MCF 10A (cell line): Measurements from ENCODE around the gene GPSM1. TPM values are rescaled to one million over a fixed set of nuclear protein-coding genes. Genes with fewer than 3 reads are reported as not detected.

Experiments used
- BruUV-seq: library from RNA; stranded (reverse); fragments of 400-500 nt; replicated peaks from 2 replicates; lab custom pipeline; 2021; lab: Mats Ljungman, UMichigan
- CTCF ChIA-PET: fragments of 300-600 bp; sonication (Branson Sonifier 250); formaldehyde crosslinking; extraction: SDS; loops from one replicate; lab custom pipeline; 2021; ENCODE audit warnings: antibody characterized with exemption, inconsistent platforms; lab: Yijun Ruan, JAX
- POLR2A ChIA-PET: fragments of 300-600, 350-650 bp; sonication (Branson Sonifier 250); formaldehyde crosslinking; extraction: SDS; loops from one replicate; lab custom pipeline; 2020; ENCODE audit warnings: antibody characterized with exemption, inconsistent platforms; lab: Yijun Ruan, JAX
- DNase-seq: peaks from one replicate; pipeline ENCODE4 v3.0.0-alpha.2; 2018; ENCODE audit not compliant: unreplicated experiment
- H3K27ac Mint-ChIP-seq: one replicate; pipeline ENCODE4 v1.8.0; 2022; ENCODE audit warnings: mild to moderate bottlenecking, low read depth, mixed read lengths; ENCODE audit not compliant: unreplicated experiment
- H3K27me3 Mint-ChIP-seq: one replicate; pipeline ENCODE4 v1.8.0; 2022; ENCODE audit warnings: mixed read lengths; ENCODE audit not compliant: insufficient read depth, unreplicated experiment
- H3K36me3 Mint-ChIP-seq: one replicate; pipeline ENCODE4 v1.8.0; 2022; ENCODE audit warnings: mild to moderate bottlenecking, moderate library complexity, mixed read lengths; ENCODE audit not compliant: insufficient read depth, unreplicated experiment
- H3K4me1 Mint-ChIP-seq: one replicate; pipeline ENCODE4 v1.8.0; 2022; ENCODE audit warnings: mixed read lengths; ENCODE audit not compliant: insufficient read depth, unreplicated experiment
- H3K4me3 Mint-ChIP-seq: one replicate; pipeline ENCODE4 v1.8.0; 2022; ENCODE audit warnings: mild to moderate bottlenecking, moderate library complexity, mixed read lengths; ENCODE audit not compliant: unreplicated experiment
- H3K9me3 Mint-ChIP-seq: one replicate; pipeline ENCODE4 v1.8.0; 2022; ENCODE audit warnings: mixed read lengths; ENCODE audit not compliant: unreplicated experiment
- intact Hi-C: fragments of 100-400 bp; cut with micrococcal nuclease; formaldehyde crosslinking; loops from 2 replicates; pipeline ENCODE4 v1.14.1; 2022
- total RNA-seq: library from RNA; stranded (reverse); gene quantifications from 2 replicates; pipeline ENCODE4 v1.2.3, GENCODE V29; 2022
- TF ChIP-seq, protein P1 (sequence below): fragments of 200-600 bp; IDR thresholded peaks from one replicate; pipeline ENCODE4 v1.8.0; 2022; ENCODE audit warnings: antibody characterized with exemption, mild to moderate bottlenecking; ENCODE audit not compliant: unreplicated experiment

Gene GPSM1
- total RNA-seq, 1 experiment from 2014 or later: 15.5 TPM

DNA sequence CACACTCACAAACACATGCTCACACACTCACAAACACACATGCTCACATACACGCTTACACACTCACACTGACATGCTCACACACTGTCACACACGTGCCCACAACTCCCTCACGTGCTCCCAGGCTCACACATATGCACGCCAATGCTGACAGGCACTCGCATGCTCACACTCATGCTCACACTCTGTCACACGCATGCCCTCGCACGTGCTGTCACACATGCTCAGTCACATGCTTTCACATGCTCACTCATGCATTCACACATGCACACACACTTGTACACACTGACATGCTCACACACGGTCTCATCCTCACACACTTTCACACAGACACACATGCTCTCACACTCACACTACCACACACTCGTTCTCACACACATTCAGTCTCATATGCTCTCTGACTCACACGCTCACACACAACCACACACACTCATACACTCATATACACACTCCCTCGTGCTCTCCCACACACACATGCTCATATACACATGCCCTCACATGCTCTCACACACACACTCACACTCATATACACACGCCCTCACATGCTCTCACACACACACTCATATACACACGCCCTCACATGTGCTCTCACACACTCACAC is 33.8 kb upstream of the GPSM1 start:
- Mint-ChIP-seq H3K27me3 (no peaks in the 10 kb centered on the region), H3K36me3 (no peaks in the 10 kb centered on the region), H3K9me3 (no peaks in the 10 kb centered on the region), H3K4me3 (no peak overlapping the region), H3K4me1 (peaks cover 5% of the 10 kb centered on the region), H3K27ac (no peak overlapping the region)
- ChIA-PET CTCF (no interaction called here), POLR2A (no interaction called here)
- no peak for DNase-seq
- no TSS peak for BruUV-seq
- intact Hi-C loops: no loop called here
- TF ChIP-seq, protein P1, sequence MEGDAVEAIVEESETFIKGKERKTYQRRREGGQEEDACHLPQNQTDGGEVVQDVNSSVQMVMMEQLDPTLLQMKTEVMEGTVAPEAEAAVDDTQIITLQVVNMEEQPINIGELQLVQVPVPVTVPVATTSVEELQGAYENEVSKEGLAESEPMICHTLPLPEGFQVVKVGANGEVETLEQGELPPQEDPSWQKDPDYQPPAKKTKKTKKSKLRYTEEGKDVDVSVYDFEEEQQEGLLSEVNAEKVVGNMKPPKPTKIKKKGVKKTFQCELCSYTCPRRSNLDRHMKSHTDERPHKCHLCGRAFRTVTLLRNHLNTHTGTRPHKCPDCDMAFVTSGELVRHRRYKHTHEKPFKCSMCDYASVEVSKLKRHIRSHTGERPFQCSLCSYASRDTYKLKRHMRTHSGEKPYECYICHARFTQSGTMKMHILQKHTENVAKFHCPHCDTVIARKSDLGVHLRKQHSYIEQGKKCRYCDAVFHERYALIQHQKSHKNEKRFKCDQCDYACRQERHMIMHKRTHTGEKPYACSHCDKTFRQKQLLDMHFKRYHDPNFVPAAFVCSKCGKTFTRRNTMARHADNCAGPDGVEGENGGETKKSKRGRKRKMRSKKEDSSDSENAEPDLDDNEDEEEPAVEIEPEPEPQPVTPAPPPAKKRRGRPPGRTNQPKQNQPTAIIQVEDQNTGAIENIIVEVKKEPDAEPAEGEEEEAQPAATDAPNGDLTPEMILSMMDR: no peak

DNA sequence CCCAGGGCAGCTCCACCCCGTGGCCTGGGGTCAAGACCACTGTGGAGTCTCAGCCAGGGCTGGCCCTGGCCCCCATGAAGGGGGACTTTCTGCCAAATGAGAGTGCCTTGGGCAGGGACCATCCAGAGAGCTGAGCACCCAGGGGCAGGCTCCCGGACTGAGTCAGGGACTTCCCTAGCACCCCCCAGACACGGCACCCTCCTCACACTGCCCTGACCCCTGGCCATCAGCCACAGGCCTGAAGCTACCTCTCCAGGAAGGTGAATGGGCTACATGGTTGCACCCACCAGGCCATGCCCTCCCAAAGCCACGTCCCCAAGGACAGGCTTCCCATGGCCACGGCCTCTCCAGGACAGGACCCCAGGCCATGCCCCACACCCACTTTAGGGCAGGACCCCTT is 32.9 kb upstream of the GPSM1 start:
- TF ChIP-seq, protein P1: no peak
- POLR2A ChIA-PET: no interaction called here
- H3K4me1 Mint-ChIP-seq: peaks cover 5% of the 10 kb centered on the region
- H3K36me3 Mint-ChIP-seq: no peaks in the 10 kb centered on the region
- intact Hi-C loops: no loop called here
- H3K27me3 Mint-ChIP-seq: no peaks in the 10 kb centered on the region
- no peak for DNase-seq
- no TSS peak for BruUV-seq
- H3K27ac Mint-ChIP-seq: no peak overlapping the region
- H3K9me3 Mint-ChIP-seq: no peaks in the 10 kb centered on the region
- CTCF ChIA-PET: interaction anchor here (0.6 to 1.4 kb wide), 2 partner anchors 11 to 12 kb away, joined by 3 read pairs; no protein-coding TSS in a partner anchor
- no peak overlapping the region for H3K4me3 Mint-ChIP-seq

DNA sequence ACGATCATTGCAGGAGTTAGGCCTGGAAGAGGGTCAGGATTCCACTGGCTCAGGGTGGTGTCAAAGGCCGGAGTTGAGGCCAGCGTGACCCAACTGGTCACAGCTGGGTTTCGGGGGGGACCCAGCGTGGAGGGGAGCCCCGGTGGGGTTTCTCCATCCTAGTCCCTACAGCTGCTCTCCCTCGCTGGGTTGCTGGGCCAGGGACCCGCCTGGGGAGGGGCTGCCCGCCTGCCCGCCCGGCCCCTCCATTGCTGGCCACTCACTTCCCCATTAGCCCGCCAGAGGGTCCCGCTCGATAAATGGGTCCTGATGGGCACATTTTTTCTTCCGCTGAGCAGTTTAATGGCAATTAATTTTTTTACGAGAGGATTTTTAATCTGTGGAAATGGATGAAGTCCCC is 32.3 kb upstream of the GPSM1 start:
- ChIA-PET POLR2A (no interaction called here), CTCF (interaction anchor here (0.6 to 1.4 kb wide), 2 partner anchors 11 to 12 kb away, joined by 3 read pairs; no protein-coding TSS in a partner anchor)
- no peaks in the 10 kb centered on the region for H3K36me3 Mint-ChIP-seq
- no peak overlapping the region for H3K27ac Mint-ChIP-seq
- H3K4me1 Mint-ChIP-seq: peaks cover 5% of the 10 kb centered on the region
- no peaks in the 10 kb centered on the region for H3K27me3 Mint-ChIP-seq
- BruUV-seq: no TSS peak
- intact Hi-C loops: no loop called here
- TF ChIP-seq, protein P1: no peak
- no peak for DNase-seq
- no peaks in the 10 kb centered on the region for H3K9me3 Mint-ChIP-seq
- H3K4me3 Mint-ChIP-seq: no peak overlapping the region

DNA sequence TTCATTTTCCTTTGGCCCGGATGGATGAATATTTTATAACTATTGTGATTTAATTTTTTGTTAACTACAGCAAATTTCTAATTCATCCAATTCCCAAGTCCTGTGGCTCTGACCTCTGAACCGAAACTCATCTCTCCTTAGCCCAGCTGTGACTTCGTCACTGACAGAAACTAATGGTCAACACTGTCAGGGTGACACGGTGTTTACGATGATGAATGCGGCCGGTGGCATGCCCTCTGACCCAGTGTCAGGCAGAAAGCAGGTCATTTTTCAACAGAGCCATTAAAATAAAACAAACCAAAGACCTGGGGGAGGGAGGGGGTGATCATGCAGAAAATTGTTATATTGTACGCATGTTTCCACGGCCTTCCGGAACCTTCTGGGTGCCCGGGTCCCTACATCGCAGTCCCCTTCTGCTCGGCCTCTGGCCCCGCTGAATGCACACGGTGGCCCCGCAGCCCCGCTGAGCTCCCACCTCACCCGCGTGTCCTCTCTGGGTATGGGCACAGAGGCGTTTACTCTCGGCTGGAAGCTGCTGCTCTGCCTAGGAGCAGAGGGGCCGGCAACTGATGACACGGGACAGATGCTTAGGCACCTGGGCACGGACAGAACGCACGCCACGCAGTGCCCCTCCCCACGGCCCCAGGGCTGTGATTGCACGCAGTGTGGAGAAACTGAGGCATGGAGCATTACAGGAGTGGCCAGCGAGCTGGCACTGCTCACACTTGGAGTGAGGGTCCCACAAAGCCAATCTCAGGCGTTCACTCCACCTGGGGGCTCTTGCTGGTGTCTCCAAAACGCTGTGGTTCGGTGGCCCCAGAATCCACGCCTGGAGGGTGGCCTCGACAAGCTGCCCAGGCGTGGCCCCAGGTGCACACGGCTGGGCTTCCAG is 31.6 kb upstream of the GPSM1 start:
- Mint-ChIP-seq H3K27me3 (no peaks in the 10 kb centered on the region), H3K4me3 (no peak overlapping the region), H3K9me3 (no peaks in the 10 kb centered on the region), H3K4me1 (peaks cover 5% of the 10 kb centered on the region), H3K36me3 (no peaks in the 10 kb centered on the region), H3K27ac (no peak overlapping the region)
- intact Hi-C loops: no loop called here
- no peak for DNase-seq
- BruUV-seq: no TSS peak
- TF ChIP-seq, protein P1: no peak
- POLR2A ChIA-PET: no interaction called here
- CTCF ChIA-PET: interaction anchor here (1.4 to 1.6 kb wide), 2 partner anchors 12 to 24 kb away, joined by 3 read pairs; no protein-coding TSS in a partner anchor
